Measurements from ENCODE around the gene PABPN1L. TPM values are rescaled to one million over a fixed set of nuclear protein-coding genes. Genes with fewer than 3 reads are reported as not detected.

The PABPN1L gene
- total and polyA plus RNA-seq, 12 donors, result 0.22 to 3.3 (median 0.62) TPM; not detected in 4

DNA sequence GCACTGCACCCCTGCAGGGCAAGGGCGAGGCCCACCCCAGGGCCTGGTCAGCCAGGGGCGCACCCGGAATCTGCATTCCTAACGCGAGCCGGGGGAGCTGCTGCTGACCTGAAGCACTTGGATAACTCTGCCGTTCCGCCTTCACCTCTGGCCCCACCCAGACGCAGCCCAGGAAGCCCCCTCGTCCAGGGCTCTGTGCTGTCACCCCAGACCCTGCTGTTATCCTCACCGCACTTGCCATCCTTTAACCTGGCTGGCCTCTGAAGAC lies 13.3 kb upstream of the PABPN1L start:
- no peak for TF ChIP-seq CTCF (IDR thresholded peaks at IDR 0.05)
- no peak for TF ChIP-seq POLR2A (IDR thresholded peaks at IDR 0.05)
- intact Hi-C loops (cut with DNase I), result no loop called here
- H3K27me3 ChIP-seq, result no peaks in the 10 kb centered on the region
- H3K9me3 ChIP-seq (replicated peaks in 1 of 3), result no peaks in the 10 kb centered on the region
- 78 to 92% (median 79%) methylated on average over 3 to 11 of the region's 11 CpGs for WGBS, 4 donors
- DNase-seq, result no peak
- no peaks in the 10 kb centered on the region for H3K36me3 ChIP-seq (replicated peaks in 1 of 2)
- no peak overlapping the region for H3K4me3 ChIP-seq
- no peak overlapping the region for H3K27ac ChIP-seq
- no peaks in the 10 kb centered on the region for H3K4me1 ChIP-seq (replicated peaks in 1 of 2)

- Histone ChIP-seq H3K36me3 (replicated peaks in 1 of 2) (no peaks in the 10 kb centered on the region), H3K27me3 (no peaks in the 10 kb centered on the region)
Measured at GRCh38 chr16:88878967-88879787, 12.7 kb upstream of the PABPN1L start.

GRCh38 chr16:88878356-88878755 lies 11.9 kb upstream of the PABPN1L start:
- TF ChIP-seq POLR2A (IDR thresholded peaks at IDR 0.05) (no peak), CTCF (IDR thresholded peaks at IDR 0.05) (no peak)
- DNase-seq, result no peak
- Histone ChIP-seq H3K27ac (no peak overlapping the region), H3K4me1 (replicated peaks in 1 of 2) (no peaks in the 10 kb centered on the region), H3K4me3 (no peak overlapping the region), H3K9me3 (replicated peaks in 1 of 3) (no peaks in the 10 kb centered on the region), H3K36me3 (replicated peaks in 1 of 2) (no peaks in the 10 kb centered on the region), H3K27me3 (no peaks in the 10 kb centered on the region)
- WGBS, 4 donors, result 83 to 94% (median 92%) methylated on average over 2 to 20 of the region's 20 CpGs
- intact Hi-C loops (cut with DNase I), result no loop called here

More at GRCh38 chr16:88878967-88879787, 12.7 kb upstream of the PABPN1L start:
- DNase-seq, result no peak
- Histone ChIP-seq H3K4me1 (replicated peaks in 1 of 2) (no peaks in the 10 kb centered on the region), H3K27ac (no peak overlapping the region), H3K4me3 (no peak overlapping the region), H3K9me3 (replicated peaks in 1 of 3) (no peaks in the 10 kb centered on the region)
- intact Hi-C loops (cut with DNase I), result no loop called here
- 85 to 91% (median 89%) methylated on average over 27 to 45 of the region's 45 CpGs for WGBS, 4 donors
- TF ChIP-seq CTCF (IDR thresholded peaks at IDR 0.05) (no peak), POLR2A (IDR thresholded peaks at IDR 0.05) (no peak)

GRCh38 chr16:88877564-88878289 lies 11.3 kb upstream of the PABPN1L start:
- Histone ChIP-seq H3K4me1 (replicated peaks in 1 of 2) (no peaks in the 10 kb centered on the region), H3K36me3 (replicated peaks in 1 of 2) (no peaks in the 10 kb centered on the region), H3K4me3 (no peak overlapping the region), H3K9me3 (replicated peaks in 1 of 3) (no peaks in the 10 kb centered on the region), H3K27me3 (no peaks in the 10 kb centered on the region), H3K27ac (no peak overlapping the region)
- TF ChIP-seq CTCF (IDR thresholded peaks at IDR 0.05) (no peak), POLR2A (IDR thresholded peaks at IDR 0.05) (no peak)
- DNase-seq, result no peak
- intact Hi-C loops (cut with DNase I), result no loop called here
- WGBS, 4 donors, result 80 to 90% (median 88%) methylated on average over 6 to 20 of the region's 20 CpGs

All from adrenal gland (tissue), 12 donors.